ENCODE results near the gene ULBP1.
"Not testable (repeated sequence)": the region's sequence is repeated elsewhere in the genome, so short reads cannot be mapped to it uniquely, and the experiment has no call there.

Gene ULBP1

GRCh38 chr6:149951096-149951495 lies 12.6 kb upstream of the ULBP1 start:
- in situ Hi-C loops (cut with MboI; ENCODE audit: low sequenced_read_pairs): no loop called here

- in situ Hi-C loops (cut with MboI; ENCODE audit: low sequenced_read_pairs): no loop called here
These were observed 12.1 kb upstream of the ULBP1 start for GRCh38 chr6:149951626-149952025.

- in situ Hi-C loops (cut with MboI; ENCODE audit: low sequenced_read_pairs): not testable (repeated sequence)
These were observed 10.4 kb upstream of the ULBP1 start for GRCh38 chr6:149953390-149953789.

GRCh38 chr6:149953934-149954327 lies 9.8 kb upstream of the ULBP1 start:
- in situ Hi-C loops (cut with MboI; ENCODE audit: low sequenced_read_pairs): not testable (repeated sequence)

- in situ Hi-C loops (cut with MboI; ENCODE audit: low sequenced_read_pairs): not testable (repeated sequence)
These were observed 9.3 kb upstream of the ULBP1 start for GRCh38 chr6:149954328-149954983.

GRCh38 chr6:149954984-149955653 lies 8.6 kb upstream of the ULBP1 start:
- in situ Hi-C loops (cut with MboI; ENCODE audit: low sequenced_read_pairs): not testable (repeated sequence)

- in situ Hi-C loops (cut with MboI; ENCODE audit: low sequenced_read_pairs): not testable (repeated sequence)
These were observed 8.0 kb upstream of the ULBP1 start for GRCh38 chr6:149955654-149956317.

- in situ Hi-C loops (cut with MboI; ENCODE audit: low sequenced_read_pairs): not testable (repeated sequence)
These were observed 5.6 kb upstream of the ULBP1 start for GRCh38 chr6:149958124-149958523.

- in situ Hi-C loops (cut with MboI; ENCODE audit: low sequenced_read_pairs): not testable (repeated sequence)
These were observed 3.9 kb upstream of the ULBP1 start for GRCh38 chr6:149959806-149960205.

GRCh38 chr6:149960488-149960887 lies 3.3 kb upstream of the ULBP1 start:
- in situ Hi-C loops (cut with MboI; ENCODE audit: low sequenced_read_pairs): no loop called here

- in situ Hi-C loops (cut with MboI; ENCODE audit: low sequenced_read_pairs): no loop called here
These were observed 1.9 kb upstream of the ULBP1 start for GRCh38 chr6:149961728-149962425.

- in situ Hi-C loops (cut with MboI; ENCODE audit: low sequenced_read_pairs): no loop called here
These were observed 1.1 kb upstream of the ULBP1 start for GRCh38 chr6:149962461-149963211.

- in situ Hi-C loops (cut with MboI; ENCODE audit: low sequenced_read_pairs): no loop called here
These were observed 606 bp upstream of the ULBP1 start for GRCh38 chr6:149963212-149963461.

GRCh38 chr6:149964308-149965193 lies 808 bp downstream of the ULBP1 start:
- in situ Hi-C loops (cut with MboI; ENCODE audit: low sequenced_read_pairs): no loop called here

GRCh38 chr6:149965194-149966020 lies 1.7 kb downstream of the ULBP1 start:
- in situ Hi-C loops (cut with MboI; ENCODE audit: low sequenced_read_pairs): no loop called here

- in situ Hi-C loops (cut with MboI; ENCODE audit: low sequenced_read_pairs): not testable (repeated sequence)
These were observed 2.6 kb downstream of the ULBP1 start for GRCh38 chr6:149966319-149966718.

GRCh38 chr6:149967591-149967990 lies 3.8 kb downstream of the ULBP1 start:
- in situ Hi-C loops (cut with MboI; ENCODE audit: low sequenced_read_pairs): no loop called here

- in situ Hi-C loops (cut with MboI; ENCODE audit: low sequenced_read_pairs): not testable (repeated sequence)
These were observed 4.3 kb downstream of the ULBP1 start for GRCh38 chr6:149967999-149968398.

- in situ Hi-C loops (cut with MboI; ENCODE audit: low sequenced_read_pairs): not testable (repeated sequence)
These were observed 5.2 kb downstream of the ULBP1 start for GRCh38 chr6:149968909-149969308.

Data from hTERT RPE-1 (cell line).